HEK293 (cell line): ENCODE results near the gene GUCY2D.

ENCODE experiments used
- CTCF ChIP-seq: fragments of 450-650 bp; formaldehyde crosslinking; IDR thresholded peaks from 2 replicates; pipeline ENCODE4 v1.5.1; 2016; ENCODE audit warnings: missing biosample characterization, missing genetic modification characterization
- PRDM4 ChIP-seq: fragments of 450-650 bp; formaldehyde crosslinking; IDR thresholded peaks from 2 replicates; pipeline ENCODE4 v1.5.1; 2017; ENCODE audit warnings: missing biosample characterization, missing genetic modification characterization
- SP7 ChIP-seq: fragments of 450-650 bp; formaldehyde crosslinking; IDR thresholded peaks from 2 replicates; pipeline ENCODE4 v1.5.1; 2016; ENCODE audit warnings: missing biosample characterization, missing genetic modification characterization
- ZNF311 ChIP-seq: fragments of 450-650 bp; formaldehyde crosslinking; IDR thresholded peaks from 2 replicates; pipeline ENCODE4 v1.5.1; 2017; ENCODE audit warnings: missing biosample characterization, missing genetic modification characterization, borderline replicate concordance
- ZNF677 ChIP-seq: fragments of 450-650 bp; IDR thresholded peaks from 2 replicates; pipeline ENCODE4 v1.5.0; 2018; ENCODE audit warnings: missing biosample characterization, mild to moderate bottlenecking, missing genetic modification characterization, moderate library complexity
- ZNF747 ChIP-seq: fragments of 450-650 bp; formaldehyde crosslinking; IDR thresholded peaks from 2 replicates; pipeline ENCODE4 v1.5.1; 2016; ENCODE audit warnings: missing biosample characterization, missing genetic modification characterization

- TF ChIP-seq ZNF311 (no peak), SP7 (tag by site-specific recombination) (no peak), CTCF (tag by site-specific recombination) (no peak), ZNF677 (tag by site-specific recombination) (no peak), ZNF747 (tag by site-specific recombination) (no peak), PRDM4 (tag by site-specific recombination) (no peak)
These were observed 1.3 kb downstream of the GUCY2D start for GRCh38 chr17:8003594-8004181.
